Germinal center (tissue), 1 donor: Measurements from ENCODE around the gene TRAPPC13.

Experiments used
- DNase-seq: peaks from one replicate; pipeline ENCODE4 v3.0.0; 2012; ENCODE audit warnings: mixed read lengths, low spot score

The TRAPPC13 gene

DNA sequence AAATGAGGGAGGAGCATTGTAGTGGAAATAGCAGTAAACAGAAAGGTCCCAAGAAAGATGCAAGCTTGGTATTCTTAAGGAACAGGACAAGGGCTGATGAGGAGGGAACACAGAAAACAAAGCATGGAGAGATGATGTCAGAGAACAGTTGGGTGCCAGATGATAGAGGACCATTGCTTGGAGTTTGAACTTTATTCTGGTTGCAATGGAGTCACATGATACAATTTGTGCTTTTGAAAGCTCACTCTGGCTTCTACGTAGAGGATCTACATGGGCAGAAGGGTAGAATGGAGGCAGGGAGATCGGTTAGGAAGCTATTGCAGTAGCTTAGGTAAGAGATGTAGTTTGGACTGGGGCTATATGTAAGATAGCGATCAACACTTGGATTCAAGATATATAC, 57.3 kb downstream of the TRAPPC13 start:
- DNase-seq: no peak

DNA sequence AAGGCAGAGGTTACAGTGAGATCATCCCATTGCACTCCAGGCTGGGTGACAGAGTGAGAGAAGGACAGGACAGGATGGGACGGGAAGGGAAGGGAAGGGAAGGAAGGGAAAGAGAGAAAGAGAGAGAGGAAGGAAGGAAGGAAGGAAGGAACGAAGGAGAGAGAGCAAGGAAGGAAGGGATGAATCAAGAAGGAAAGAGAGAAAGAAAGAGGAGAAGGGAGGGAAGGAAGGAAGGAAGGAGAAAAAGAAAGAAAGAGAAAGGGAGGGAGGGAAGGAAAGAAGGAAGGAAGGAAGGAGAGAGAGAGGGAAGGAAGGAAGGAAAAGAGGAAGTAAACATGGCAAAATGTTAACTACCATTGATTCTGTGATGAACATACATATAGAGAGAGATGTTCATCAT, 68.3 kb downstream of the TRAPPC13 start:
- DNase-seq: no peak

DNA sequence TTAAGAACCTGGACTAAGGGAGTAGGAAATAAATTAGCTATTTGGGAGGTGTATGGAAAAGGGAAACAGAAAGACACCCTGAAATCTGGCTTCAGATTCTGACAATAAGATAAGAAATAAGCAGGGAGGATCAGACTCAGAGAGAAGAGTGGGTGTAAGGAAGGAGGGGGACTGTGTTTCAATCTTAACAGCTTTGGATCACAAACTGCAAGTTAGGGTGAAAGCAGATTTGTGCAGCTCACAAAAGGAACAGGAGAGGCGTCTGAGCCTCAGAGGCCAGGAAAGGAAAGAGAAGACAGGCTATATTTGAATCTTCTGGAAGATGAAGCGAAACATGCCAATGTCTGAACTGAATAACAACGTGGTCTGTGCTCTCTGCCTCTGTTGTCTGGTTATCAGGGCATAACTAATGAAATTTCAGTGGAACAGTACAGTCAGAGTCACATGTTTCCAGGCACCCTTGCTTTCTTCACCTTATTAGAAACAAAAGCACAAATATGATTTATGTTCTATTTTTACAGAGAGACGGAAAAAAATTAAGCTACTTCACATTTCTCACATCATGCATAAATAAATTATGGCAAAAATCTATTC, 70.4 kb downstream of the TRAPPC13 start:
- peak; percentile 9 for DNase-seq

DNA sequence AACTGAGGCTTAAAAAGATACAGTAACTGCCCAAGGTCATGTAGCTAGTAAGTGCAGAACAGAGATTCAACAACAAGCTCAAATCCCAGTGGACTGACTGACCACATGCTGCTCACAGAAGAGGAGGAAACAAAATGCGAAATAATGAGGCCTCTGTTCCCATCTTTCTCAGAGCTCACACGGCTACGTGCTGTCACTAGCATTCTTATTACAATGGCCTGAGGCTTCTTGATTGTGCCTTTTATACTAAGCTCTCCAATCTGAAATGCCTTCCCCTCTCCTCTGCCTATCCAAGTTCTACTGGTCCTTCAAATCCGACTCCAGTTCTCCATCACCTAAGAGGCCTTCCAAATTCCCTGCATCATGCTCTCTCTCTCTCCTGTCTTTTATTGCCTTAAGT, 71.1 kb downstream of the TRAPPC13 start:
- DNase-seq: no peak

DNA sequence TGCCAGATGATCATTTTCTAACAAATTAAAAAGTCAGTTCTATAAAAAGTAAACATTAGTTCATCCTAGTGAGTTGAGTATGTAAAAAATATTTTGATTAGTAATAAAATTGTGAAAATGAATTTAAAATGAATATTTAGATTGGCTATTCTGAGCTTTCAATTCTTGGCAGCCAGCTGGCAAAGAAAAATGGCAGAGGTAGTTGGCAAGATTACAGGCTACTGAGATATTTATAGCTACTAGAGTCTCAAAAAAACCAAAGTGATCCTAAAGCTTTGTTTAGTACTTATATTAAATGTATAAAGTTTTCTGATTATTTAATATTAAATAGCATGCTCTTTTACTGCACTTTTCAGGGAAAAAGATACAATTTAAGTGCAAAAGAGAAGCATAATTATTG, 72.1 kb downstream of the TRAPPC13 start:
- no peak for DNase-seq

DNA sequence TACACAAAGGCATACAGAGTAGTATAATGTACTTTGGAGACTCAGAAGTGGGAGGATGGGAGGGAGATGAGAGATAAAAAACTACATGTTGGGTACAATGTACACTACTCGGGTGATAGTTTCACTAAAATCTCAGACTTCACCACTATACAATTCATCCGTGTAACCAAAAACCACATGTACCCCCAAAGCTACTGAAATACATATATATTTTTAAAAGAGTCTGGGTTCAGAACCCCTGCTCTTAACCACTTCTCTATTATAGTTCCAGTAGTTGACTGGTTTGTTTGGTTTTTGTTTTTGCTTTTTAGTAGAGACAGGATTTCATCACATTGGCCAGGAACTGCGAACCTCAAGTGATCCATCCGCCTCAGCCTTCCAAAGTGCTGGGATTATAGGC, 74.5 kb downstream of the TRAPPC13 start:
- DNase-seq: no peak

DNA sequence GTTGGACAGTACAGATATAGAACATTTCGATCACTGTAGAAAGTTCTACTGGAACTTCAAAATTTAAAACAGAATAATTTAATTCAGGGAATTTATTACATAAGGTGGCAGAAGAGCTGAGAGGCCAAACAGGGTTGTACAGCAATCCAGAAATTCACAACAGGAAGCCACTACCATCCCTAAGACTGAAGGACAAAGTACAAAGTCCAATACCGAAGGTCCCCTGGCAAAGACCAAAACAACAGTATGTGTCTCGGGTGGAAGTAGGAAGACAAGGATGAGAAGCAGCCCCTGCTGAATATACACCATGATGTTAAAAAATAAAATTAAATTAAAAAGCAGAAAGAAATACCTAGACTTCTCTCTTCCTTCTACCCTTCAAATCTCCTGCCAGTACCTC, 77.2 kb downstream of the TRAPPC13 start:
- DNase-seq: no peak

DNA sequence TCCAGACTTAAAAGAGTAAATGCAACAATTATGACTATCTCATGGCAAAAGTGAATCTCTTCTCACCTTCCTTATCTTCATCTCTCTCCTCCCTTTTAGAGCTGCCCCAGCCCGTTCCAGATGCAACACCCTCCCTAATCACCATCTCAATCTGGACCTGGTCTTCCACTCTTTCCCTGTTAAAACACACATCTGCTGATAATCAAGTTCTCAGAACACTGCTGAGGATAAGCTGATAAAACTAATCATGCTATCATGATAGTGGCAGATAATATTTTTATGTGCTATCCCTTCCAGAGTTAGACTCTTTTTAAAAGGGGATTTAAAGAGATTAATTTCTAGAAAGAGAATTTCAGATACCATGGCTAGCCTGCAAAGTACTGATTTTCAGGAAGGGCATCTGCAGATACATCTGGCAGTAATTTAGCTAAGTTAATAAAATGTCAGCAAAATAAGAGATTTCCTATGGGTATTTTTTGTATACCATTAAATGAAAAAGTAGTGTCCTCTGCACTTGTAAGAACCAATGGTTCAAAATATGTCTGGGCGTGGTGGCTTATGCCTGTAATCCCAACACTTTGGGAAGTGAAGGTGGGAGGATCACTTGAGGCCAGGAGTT, 79.9 kb downstream of the TRAPPC13 start:
- no peak for DNase-seq

DNA sequence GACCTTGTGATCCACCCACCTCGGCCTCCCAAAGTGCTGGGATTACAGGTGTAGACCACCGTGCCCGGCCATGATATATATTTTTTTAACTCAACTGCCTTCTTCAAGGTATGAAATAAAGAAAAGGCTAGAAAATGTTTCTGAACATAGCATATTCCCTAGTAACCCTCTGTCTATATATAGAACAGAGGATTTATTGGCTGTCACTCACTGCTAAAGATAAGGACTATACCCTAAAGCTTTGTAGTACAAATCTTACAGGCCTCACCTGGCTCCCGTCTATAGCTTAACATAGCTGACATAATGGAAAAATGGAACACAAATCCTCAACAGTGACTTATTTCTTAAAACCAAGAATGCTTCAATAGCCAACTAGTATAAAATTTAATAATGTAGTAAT, 82.8 kb downstream of the TRAPPC13 start:
- DNase-seq: no peak

DNA sequence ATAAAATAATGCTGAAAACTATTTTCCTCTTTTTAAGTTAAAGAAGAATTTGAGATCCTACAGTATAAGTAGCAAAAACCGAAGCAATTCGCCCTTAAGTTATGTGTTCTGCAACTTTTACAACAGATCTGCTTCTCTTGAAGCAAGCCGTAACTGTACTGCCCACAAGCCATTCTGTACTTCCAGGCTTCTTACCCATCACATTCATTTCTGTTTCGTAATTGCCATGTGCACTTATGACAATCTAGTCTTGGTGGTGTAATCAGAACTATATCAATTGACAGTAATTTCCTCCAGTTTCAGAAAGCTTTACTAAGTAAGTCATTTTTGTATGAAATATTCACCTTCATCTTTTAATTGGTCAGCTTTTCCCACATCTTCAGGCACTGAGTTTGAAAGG, 83.3 kb downstream of the TRAPPC13 start:
- DNase-seq: no peak
